IPS-18a (cell line): Measurements from ENCODE around the gene TMEM120B.
"Not testable (repeated sequence)": the region's sequence is repeated elsewhere in the genome, so short reads cannot be mapped to it uniquely, and the experiment has no call there.

Source experiments
- H3K27ac ChIP-seq: one replicate; pipeline ENCODE4 v1.5.1; 2013; ENCODE audit warnings: low read length
- H3K27me3 ChIP-seq: one replicate; pipeline ENCODE4 v1.6.1; 2013; ENCODE audit warnings: mild to moderate bottlenecking, low read length; ENCODE audit not compliant: control insufficient read depth, insufficient read depth
- H3K36me3 ChIP-seq: one replicate; pipeline ENCODE4 v1.6.1; 2013; ENCODE audit warnings: low read depth, low read length; ENCODE audit not compliant: control insufficient read depth
- H3K4me1 ChIP-seq: one replicate; pipeline ENCODE4 v1.6.1; 2013; ENCODE audit warnings: low read depth, low read length; ENCODE audit not compliant: control insufficient read depth
- H3K4me3 ChIP-seq: one replicate; pipeline ENCODE4 v1.5.1; 2013; ENCODE audit warnings: low read length
- H3K9ac ChIP-seq: one replicate; pipeline ENCODE4 v1.6.1; 2013; ENCODE audit warnings: mild to moderate bottlenecking, low read length, moderate library complexity
- H3K9me3 ChIP-seq: one replicate; pipeline ENCODE4 v1.6.1; 2013; ENCODE audit warnings: low read depth, low read length; ENCODE audit not compliant: control insufficient read depth

Gene TMEM120B

DNA sequence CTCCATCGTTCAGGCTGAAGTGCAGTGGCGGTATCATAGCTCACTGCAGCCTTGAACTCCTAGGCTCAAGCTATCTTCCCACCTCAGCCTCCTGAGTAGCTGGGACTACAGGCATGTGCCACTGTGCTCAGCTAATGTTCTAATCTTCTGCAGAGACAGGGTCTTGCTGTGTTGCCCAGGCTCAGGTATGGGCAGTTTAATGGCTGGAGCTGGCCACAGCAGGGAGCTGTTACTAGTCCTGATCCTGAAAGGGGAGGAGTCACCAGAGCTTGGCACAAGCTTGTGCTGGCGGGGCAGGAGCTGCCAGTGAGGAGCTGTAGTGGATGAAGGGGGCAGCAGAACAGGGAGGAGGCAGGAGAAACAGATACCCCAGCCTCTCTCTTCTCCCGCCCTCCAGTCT lies 10.6 kb downstream of the TMEM120B start:
- H3K9ac ChIP-seq = no peak overlapping the region
- no peak overlapping the region for H3K4me3 ChIP-seq
- H3K36me3 ChIP-seq = no peaks in the 10 kb centered on the region
- H3K9me3 ChIP-seq = no peaks in the 10 kb centered on the region
- no peak overlapping the region for H3K27ac ChIP-seq
- H3K27me3 ChIP-seq = no peaks in the 10 kb centered on the region
- H3K4me1 ChIP-seq = no peaks in the 10 kb centered on the region

DNA sequence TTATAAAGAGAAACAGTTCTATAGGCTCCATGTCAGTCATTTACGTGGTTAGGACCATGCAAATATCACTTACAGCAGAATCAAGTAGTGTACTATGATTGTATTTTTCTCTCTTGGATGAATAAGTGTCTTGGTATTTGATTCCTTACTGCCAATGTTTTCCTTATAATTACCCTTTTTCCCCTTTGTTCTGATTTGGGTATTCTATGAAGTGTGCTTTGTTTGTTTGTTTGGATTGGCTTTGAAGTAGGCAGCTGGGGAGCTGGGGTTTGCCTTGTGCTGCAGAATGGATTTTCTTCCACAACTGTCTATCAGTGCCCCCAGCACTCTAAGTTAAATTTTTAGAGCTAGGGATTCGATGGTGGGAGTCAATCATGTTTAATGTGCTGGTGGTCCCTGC lies 12.4 kb downstream of the TMEM120B start:
- H3K4me1 ChIP-seq = no peaks in the 10 kb centered on the region
- H3K9ac ChIP-seq = no peak overlapping the region
- H3K27ac ChIP-seq = no peak overlapping the region
- H3K27me3 ChIP-seq = no peaks in the 10 kb centered on the region
- H3K4me3 ChIP-seq = no peak overlapping the region
- H3K36me3 ChIP-seq = no peaks in the 10 kb centered on the region
- H3K9me3 ChIP-seq = no peaks in the 10 kb centered on the region

- Histone ChIP-seq H3K4me3 (no peak overlapping the region), H3K27me3 (no peaks in the 10 kb centered on the region), H3K4me1 (no peaks in the 10 kb centered on the region), H3K27ac (no peak overlapping the region), H3K36me3 (no peaks in the 10 kb centered on the region), H3K9me3 (no peaks in the 10 kb centered on the region), H3K9ac (no peak overlapping the region)
These were observed 12.9 kb downstream of the TMEM120B start for GRCh38 chr12:121725423-121725822.

- no peak overlapping the region for H3K4me3 ChIP-seq
- no peaks in the 10 kb centered on the region for H3K27me3 ChIP-seq
- H3K4me1 ChIP-seq = no peaks in the 10 kb centered on the region
- H3K36me3 ChIP-seq = no peaks in the 10 kb centered on the region
- H3K9ac ChIP-seq = no peak overlapping the region
- no peak overlapping the region for H3K27ac ChIP-seq
- H3K9me3 ChIP-seq = no peaks in the 10 kb centered on the region
These were observed 16.5 kb downstream of the TMEM120B start for GRCh38 chr12:121729021-121729420.

- no peaks in the 10 kb centered on the region for H3K9me3 ChIP-seq
- H3K4me1 ChIP-seq = no peaks in the 10 kb centered on the region
- no peaks in the 10 kb centered on the region for H3K36me3 ChIP-seq
- H3K27me3 ChIP-seq = no peaks in the 10 kb centered on the region
- H3K4me3 ChIP-seq = no peak overlapping the region
- no peak overlapping the region for H3K27ac ChIP-seq
- H3K9ac ChIP-seq = no peak overlapping the region
These were observed 18.9 kb downstream of the TMEM120B start for GRCh38 chr12:121731473-121731872.

GRCh38 chr12:121733849-121734248 lies 21.3 kb downstream of the TMEM120B start:
- no peaks in the 10 kb centered on the region for H3K36me3 ChIP-seq
- H3K9ac ChIP-seq = no peak overlapping the region
- H3K4me3 ChIP-seq = no peak overlapping the region
- no peaks in the 10 kb centered on the region for H3K9me3 ChIP-seq
- H3K27me3 ChIP-seq = no peaks in the 10 kb centered on the region
- no peaks in the 10 kb centered on the region for H3K4me1 ChIP-seq
- no peak overlapping the region for H3K27ac ChIP-seq

- H3K36me3 ChIP-seq = no peaks in the 10 kb centered on the region
- H3K9me3 ChIP-seq = no peaks in the 10 kb centered on the region
- no peak overlapping the region for H3K9ac ChIP-seq
- H3K4me3 ChIP-seq = no peak overlapping the region
- H3K4me1 ChIP-seq = no peaks in the 10 kb centered on the region
- H3K27ac ChIP-seq = no peak overlapping the region
- H3K27me3 ChIP-seq = no peaks in the 10 kb centered on the region
These were observed 25.8 kb downstream of the TMEM120B start for GRCh38 chr12:121738340-121738858.

DNA sequence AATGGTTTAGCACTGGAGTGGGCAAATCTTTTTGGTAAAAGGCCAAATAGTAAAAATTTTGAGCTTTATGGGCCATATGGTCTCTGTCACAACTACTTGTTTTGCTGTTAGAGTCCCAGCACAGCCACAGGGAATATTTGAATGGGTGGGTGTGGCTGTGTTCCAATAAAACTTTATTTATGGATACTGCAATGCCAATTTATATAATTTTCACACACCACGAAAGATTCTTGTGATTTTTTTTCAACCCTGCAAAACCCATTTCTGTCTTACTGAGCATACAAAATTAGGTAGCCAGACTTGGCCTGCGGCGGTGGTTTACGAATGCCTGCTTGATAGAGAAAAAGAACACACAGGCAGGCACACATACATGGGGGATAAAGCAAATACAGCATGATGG lies 28.3 kb downstream of the TMEM120B start:
- H3K4me3 ChIP-seq = no peak overlapping the region
- H3K9me3 ChIP-seq = no peaks in the 10 kb centered on the region
- no peak overlapping the region for H3K27ac ChIP-seq
- H3K9ac ChIP-seq = no peak overlapping the region
- no peaks in the 10 kb centered on the region for H3K27me3 ChIP-seq
- no peaks in the 10 kb centered on the region for H3K36me3 ChIP-seq
- no peaks in the 10 kb centered on the region for H3K4me1 ChIP-seq

GRCh38 chr12:121741743-121742142 lies 29.2 kb downstream of the TMEM120B start:
- H3K27ac ChIP-seq = no peak overlapping the region
- no peak overlapping the region for H3K9ac ChIP-seq
- H3K36me3 ChIP-seq = no peaks in the 10 kb centered on the region
- H3K4me1 ChIP-seq = no peaks in the 10 kb centered on the region
- no peaks in the 10 kb centered on the region for H3K9me3 ChIP-seq
- no peak overlapping the region for H3K4me3 ChIP-seq
- no peaks in the 10 kb centered on the region for H3K27me3 ChIP-seq

GRCh38 chr12:121745545-121745944 lies 33.0 kb downstream of the TMEM120B start:
- not testable (repeated sequence) for H3K9ac ChIP-seq

DNA sequence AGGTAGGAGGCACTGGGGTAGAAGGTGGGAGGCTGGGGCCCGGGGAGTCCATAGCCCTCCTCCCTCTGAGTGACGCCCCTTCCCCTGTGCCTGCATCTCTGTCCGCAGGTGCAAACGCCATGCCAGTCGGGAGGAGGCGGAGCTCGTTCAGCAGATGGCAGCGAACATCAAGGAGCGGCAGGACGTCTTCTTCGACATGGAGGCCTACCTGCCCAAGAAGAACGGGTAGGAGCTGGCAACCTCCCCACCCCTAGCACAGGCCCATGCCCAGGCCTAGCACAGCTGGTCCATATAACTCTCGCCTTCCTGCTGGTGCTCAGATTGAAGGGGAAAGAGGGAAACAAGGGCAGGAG lies 35.6 kb downstream of the TMEM120B start:
- no peak overlapping the region for H3K4me3 ChIP-seq
- no peak overlapping the region for H3K9ac ChIP-seq
- no peaks in the 10 kb centered on the region for H3K4me1 ChIP-seq
- H3K27ac ChIP-seq = no peak overlapping the region
- no peaks in the 10 kb centered on the region for H3K27me3 ChIP-seq
- peaks cover 6% of the 10 kb centered on the region for H3K36me3 ChIP-seq
- H3K9me3 ChIP-seq = no peaks in the 10 kb centered on the region

More at GRCh38 chr12:121745545-121745944, 33.0 kb downstream of the TMEM120B start:
- H3K4me1 ChIP-seq, H3K36me3 ChIP-seq, H3K9me3 ChIP-seq, H3K4me3 ChIP-seq, H3K27ac ChIP-seq, H3K27me3 ChIP-seq: not testable (repeated sequence)

- H3K27me3 ChIP-seq = no peaks in the 10 kb centered on the region
- H3K4me1 ChIP-seq = no peaks in the 10 kb centered on the region
- no peaks in the 10 kb centered on the region for H3K9me3 ChIP-seq
- no peak overlapping the region for H3K4me3 ChIP-seq
- no peak overlapping the region for H3K27ac ChIP-seq
- H3K36me3 ChIP-seq = peaks cover 6% of the 10 kb centered on the region
- no peak overlapping the region for H3K9ac ChIP-seq
These were observed 36.2 kb downstream of the TMEM120B start for GRCh38 chr12:121748571-121749265.
